KG1 (cell line): ENCODE data around the gene SIRT5.

Experiments
- DNase-seq: peaks from one replicate; lab custom pipeline; 2025; lab: John Stamatoyannopoulos, UW

Gene SIRT5

GRCh38 chr6:13553646-13554045, 20.8 kb upstream of the SIRT5 start:
- no peak for DNase-seq

GRCh38 chr6:13554929-13555333, 19.5 kb upstream of the SIRT5 start:
- DNase-seq: no peak

- DNase-seq: no peak
Measured at GRCh38 chr6:13557841-13558240, 16.6 kb upstream of the SIRT5 start.

GRCh38 chr6:13558718-13559117, 15.7 kb upstream of the SIRT5 start:
- DNase-seq: no peak

DNA sequence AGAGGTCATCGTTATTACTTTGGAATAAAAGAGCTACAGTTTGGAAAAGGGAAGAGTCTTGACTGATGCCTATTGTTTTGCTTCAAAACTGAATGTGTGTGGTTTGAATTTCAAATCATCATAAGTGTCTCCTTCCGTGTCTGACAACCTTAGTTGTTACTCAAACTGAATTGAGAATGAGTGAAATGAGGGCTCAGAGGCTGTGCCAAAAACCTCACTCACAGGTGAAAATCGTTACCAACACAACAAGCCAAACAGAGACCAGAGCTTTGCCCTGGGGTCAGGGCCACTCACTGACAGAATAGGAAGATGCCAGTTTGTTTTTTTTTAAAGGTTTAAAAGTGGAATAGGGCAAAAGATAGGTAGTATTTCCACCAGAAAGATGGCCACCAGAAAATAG, 15.2 kb upstream of the SIRT5 start:
- DNase-seq: no peak

DNA sequence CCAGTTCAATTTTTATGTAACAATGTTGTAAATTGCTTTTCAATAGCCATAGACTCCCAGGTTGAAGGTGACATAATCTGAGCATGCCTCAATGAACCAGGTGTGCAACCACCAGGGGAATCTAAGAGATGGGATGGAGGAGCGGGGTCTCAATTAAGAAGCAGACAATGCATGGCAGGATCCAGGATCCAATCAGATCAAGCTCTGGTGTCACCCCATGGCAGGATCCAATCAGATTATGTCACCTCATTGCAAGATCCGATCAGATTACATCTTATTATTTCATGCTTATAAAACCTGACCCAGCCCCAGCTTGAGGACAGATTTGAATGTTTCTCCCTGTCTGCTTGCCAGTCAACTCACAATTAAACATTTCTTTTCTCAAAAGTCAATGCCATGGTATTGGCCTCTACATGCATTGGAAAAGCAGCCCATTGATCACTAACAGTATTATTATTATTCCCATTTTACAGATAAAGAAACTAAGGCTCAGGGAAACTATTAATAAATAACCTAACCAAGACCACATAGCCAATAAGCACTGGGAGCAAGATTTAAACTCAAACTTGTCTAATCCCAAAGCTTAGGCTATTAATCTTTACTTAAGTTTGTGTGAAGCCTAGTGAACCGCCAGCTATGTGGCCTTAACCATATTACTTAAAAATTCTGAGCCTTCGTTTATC, 14.3 kb upstream of the SIRT5 start:
- no peak for DNase-seq

DNA sequence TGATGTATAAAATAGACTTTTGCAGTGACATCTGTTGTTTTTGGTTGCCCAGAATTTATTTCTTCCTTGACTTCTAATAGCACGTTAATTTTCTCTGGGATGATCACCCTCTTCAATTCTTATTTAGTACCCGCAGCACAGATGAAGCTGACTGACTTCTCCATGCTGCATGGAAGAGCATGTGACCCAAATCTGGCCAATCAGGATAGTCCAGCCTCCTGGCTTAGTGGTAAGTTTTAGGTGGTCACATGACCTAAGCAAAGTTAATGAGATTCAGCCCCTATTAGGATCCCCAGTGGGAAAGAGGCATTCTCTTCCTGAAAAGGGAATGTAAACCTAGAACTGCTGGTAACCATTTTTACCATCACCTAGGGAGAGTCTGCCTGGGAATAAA, 13.8 kb upstream of the SIRT5 start:
- no peak for DNase-seq

- no peak for DNase-seq
Measured at GRCh38 chr6:13561624-13562267, 12.7 kb upstream of the SIRT5 start.

GRCh38 chr6:13563009-13563408, 11.4 kb upstream of the SIRT5 start:
- DNase-seq: no peak

DNA sequence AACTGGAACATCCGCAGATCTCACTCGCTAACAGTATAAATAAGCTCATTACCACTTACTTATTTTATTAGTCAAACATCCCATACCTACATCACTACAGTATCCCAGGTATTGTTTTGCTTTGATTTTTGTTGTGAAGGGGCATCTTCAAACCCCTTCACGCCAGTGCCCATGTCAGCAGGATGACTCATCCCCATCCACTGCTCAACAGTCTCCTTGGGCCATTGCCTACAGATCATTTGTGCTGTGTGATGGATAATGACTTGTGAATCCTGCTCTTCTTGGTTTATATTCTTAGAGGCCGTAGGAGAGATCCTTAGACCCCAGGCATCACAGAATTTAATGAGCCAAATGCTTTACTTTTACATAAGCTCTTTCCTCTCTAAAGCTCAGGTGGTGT, 8.5 kb upstream of the SIRT5 start:
- DNase-seq: no peak

GRCh38 chr6:13566500-13566899, 7.9 kb upstream of the SIRT5 start:
- DNase-seq: no peak

DNA sequence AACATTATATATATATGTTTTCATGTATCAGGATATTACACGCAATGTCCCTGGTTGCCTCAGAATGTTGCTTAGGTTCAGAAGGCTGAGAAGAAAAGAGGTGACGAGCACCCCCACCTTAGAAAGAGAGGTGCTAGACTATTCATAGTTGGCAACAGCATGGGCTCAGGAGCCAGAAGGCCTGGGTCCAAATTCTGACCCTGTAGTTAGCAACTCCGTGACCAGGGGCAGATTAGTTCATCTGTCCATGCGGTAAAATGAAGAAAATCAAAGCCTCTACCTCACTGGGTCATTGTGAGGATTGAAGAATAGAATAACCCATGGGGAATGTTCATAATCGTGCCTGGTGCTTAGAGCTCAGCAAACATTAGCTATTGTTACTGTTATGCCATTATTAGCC, 5.4 kb upstream of the SIRT5 start:
- no peak for DNase-seq

- no peak for DNase-seq
Measured at GRCh38 chr6:13572240-13572639, 2.2 kb upstream of the SIRT5 start.

DNA sequence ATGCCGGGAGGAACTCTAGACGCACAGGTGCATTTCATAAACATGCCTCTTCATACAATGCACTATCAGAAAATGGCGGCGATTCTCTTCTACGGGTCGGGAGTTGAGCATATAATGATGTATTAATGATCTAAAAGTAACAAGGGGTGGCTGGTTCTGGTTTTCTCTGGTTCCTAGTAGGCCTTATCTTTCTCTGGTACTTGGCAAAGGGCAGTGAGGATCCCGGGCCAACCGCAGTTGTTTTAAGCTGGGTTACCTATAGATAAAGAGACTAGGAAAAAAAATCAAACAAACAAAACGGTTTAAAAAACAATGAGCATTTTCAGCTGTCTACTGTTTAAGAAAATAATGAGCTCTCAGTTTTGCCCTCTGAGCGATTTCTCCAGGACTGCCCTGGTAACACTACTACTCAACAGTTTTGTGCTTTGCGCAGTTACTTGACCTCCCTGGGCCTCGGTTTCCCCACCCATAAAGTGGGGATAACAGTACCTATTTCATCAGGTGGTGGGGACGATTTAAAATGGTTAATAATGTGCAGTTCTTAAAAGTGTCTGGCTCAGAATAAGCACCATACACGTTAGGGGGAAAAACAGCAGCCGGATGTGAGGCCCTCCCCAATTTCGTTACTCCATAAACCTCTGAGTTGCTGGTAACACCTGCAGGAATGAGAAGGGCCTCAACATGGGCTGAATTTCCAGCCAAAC, 1.3 kb upstream of the SIRT5 start:
- DNase-seq: no peak

DNA sequence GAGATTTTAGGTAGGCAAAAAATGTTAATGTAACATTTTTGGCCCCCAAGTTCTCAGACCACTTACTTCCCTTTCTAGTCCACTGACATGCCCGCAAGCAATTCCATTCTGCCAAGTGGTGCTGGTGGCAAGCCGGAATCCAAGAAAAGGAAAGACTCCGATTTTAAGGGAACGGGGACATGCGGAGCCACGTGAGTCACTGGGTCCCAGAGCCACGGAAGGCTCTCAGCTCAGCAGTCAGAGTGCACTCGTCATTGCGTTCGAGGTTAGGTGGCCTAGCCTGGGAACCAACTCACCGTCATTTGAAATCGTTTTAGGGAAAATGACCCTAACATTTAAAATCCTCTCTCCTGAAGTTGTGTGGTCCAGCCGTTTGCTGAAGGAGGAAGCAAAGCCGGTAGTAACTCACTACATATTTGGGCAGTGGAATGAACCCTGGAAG, 711 bp upstream of the SIRT5 start:
- DNase-seq: no peak

DNA sequence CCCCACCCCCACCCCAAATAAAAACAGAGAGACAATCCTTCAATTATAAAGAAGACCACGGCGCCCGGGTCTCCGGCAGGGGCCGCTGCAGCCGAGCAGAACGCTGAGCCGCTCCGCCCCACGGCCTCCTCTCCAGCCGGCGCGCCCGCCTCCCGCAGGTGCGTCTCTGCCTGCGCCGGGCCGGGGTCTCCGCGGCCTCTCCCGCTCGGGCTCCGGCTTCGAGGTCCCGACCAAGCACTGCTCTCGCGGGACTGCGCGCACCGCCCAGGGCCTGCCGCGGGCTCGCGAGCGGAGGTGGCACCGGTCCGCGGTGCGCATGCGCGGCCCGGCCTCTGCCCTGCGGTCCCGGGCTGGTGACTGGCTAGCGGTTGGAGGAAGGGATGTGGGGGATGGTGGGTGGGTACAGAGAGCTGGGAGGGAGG, 241 bp upstream of the SIRT5 start:
- DNase-seq: peak; percentile 65

GRCh38 chr6:13575377-13575775, 975 bp downstream of the SIRT5 start:
- no peak for DNase-seq

- DNase-seq: no peak
Measured at GRCh38 chr6:13576017-13576416, 1.6 kb downstream of the SIRT5 start.

- no peak for DNase-seq
Measured at GRCh38 chr6:13577926-13578325, 3.5 kb downstream of the SIRT5 start.

DNA sequence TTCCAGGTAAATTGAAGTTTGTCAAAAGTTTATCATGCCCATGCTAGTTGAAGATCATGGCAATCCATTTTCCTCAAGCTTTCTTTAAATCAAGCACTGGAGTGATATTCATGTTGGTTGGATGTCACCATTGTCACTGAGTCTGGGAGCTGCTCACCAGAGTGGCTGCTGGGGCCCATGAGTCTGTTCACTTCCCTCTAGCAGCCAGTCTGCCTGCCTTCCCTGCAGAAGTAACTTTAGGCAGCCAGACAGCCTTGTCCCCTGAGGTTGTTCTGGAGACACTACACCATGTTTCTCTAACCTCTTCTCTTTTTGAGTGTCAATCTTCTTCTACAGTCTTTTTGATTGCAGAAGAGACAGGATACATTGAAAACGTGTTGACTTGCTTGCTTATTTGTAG, 5.5 kb downstream of the SIRT5 start:
- no peak for DNase-seq

- no peak for DNase-seq
Measured at GRCh38 chr6:13581700-13582229, 7.4 kb downstream of the SIRT5 start.

GRCh38 chr6:13586603-13587542, 12.5 kb downstream of the SIRT5 start:
- DNase-seq: no peak
